Activated naive CD4-positive, alpha-beta T cell treated with anti-CD3 and anti-CD28 coated beads for 36 hours (primary cell): ENCODE data around the gene SIRT3. TPM values are rescaled to one million over a fixed set of nuclear protein-coding genes. Genes with fewer than 3 reads are reported as not detected.
"Not testable (repeated sequence)": the region's sequence is repeated elsewhere in the genome, so short reads cannot be mapped to it uniquely, and the experiment has no call there.

Source experiments
- CTCF ChIA-PET: fragments of 350-600 bp; sonication (Branson Sonifier 250); formaldehyde crosslinking; loops from one replicate; lab custom pipeline; 2021; ENCODE audit warnings: antibody characterized with exemption; lab: Charles Lee
- DNase-seq: peaks from one replicate; pipeline ENCODE4 v3.0.0-alpha.2; 2020
- H3K27ac Mint-ChIP-seq: one replicate; pipeline ENCODE4 v1.8.0; 2021; ENCODE audit warnings: mild to moderate bottlenecking, mixed read lengths
- H3K27me3 Mint-ChIP-seq: one replicate; pipeline ENCODE4 v1.8.0; 2021; ENCODE audit warnings: low read depth, mixed read lengths
- H3K36me3 Mint-ChIP-seq: one replicate; pipeline ENCODE4 v1.8.0; 2021; ENCODE audit warnings: low read depth, mixed read lengths
- H3K4me1 Mint-ChIP-seq: one replicate; pipeline ENCODE4 v1.8.0; 2021; ENCODE audit warnings: low read depth, mixed read lengths
- H3K4me3 Mint-ChIP-seq: one replicate; pipeline ENCODE4 v1.8.0; 2021; ENCODE audit warnings: mild to moderate bottlenecking, moderate library complexity, mixed read lengths
- H3K9me3 Mint-ChIP-seq: one replicate; pipeline ENCODE4 v1.8.0; 2021; ENCODE audit warnings: mixed read lengths
- intact Hi-C: fragments of 100-400 bp; cut with micrococcal nuclease; formaldehyde crosslinking; loops from one replicate; pipeline ENCODE4 v1.15.1; 2023
- total RNA-seq, 2 experiments: library from RNA; stranded (reverse); gene quantifications; one replicate each; pipeline ENCODE4 v1.2.3, GENCODE V29; 2021

The SIRT3 gene
- total RNA-seq, 2 experiments from 2014 or later, result 16.1 to 20.1 TPM

DNA sequence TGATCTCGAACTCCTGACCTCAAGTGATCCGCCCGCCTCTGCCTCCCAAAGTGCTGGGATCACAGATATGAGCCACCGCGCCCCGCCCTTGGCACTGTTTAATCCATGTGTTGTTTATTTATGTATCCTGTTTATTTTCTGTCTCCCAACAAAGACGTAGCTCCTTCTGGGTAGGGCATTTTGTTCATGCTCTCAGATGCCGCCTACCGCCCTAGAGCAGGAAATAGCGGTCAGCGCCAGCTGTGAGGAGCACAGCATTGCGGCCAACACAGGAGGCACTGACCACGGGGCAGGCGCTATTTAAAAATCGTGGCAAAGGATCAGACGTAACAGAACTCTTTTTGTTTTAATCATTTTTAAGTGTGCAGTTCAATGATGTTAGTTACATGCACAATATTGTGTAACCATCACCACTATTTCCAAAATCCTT is 32.6 kb upstream of the SIRT3 start:
- peak; percentile 74 for DNase-seq
- not testable (repeated sequence) for H3K36me3 Mint-ChIP-seq
- H3K4me1 Mint-ChIP-seq, result peaks cover 36% of the 10 kb centered on the region

DNA sequence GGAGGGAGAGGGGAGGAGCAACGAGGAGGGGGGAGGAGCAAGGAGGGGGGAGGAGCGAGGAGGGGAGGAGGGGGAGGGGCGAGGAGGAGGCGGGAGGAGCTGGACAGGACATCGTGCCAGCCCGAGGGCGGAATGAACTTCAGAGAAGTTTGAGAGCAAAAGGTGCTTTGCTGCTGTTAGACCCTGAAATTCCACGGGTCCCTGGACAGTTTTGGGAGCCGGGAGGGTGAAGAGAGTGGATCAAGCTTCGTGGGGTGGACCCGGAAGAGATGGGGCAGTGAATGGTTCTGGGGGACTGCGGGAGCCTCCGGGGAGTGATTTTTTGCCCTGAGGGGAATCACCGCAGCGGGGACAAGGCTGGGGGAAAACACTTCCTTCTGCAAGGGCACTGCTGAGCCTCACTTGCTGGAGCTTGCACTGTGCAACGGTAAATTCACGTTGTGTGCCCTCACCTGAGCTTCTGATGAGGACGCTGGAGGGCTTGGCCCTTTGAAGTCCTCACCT is 31.4 kb upstream of the SIRT3 start:
- CTCF ChIA-PET, result interaction anchor here (0.5 to 4.2 kb wide), 8 partner anchors 10 to 478 kb away, joined by 3 to 28 read pairs (median 5); partner anchors contain the start of gene NLRP6
- Mint-ChIP-seq H3K27ac (peak overlapping the region; percentile 99), H3K27me3 (no peaks in the 10 kb centered on the region), H3K36me3 (no peaks in the 10 kb centered on the region), H3K4me1 (peaks cover 36% of the 10 kb centered on the region), H3K9me3 (no peaks in the 10 kb centered on the region), H3K4me3 (peak overlapping the region; percentile 89)
- DNase-seq, result peak; percentile 78
- intact Hi-C loops, result loop anchor here (5.0 kb wide), 1 partner anchor 430 kb away; the partner anchor contains the start of genes DEAF1 and TMEM80

More for the DNA sequence above, 32.6 kb upstream of the SIRT3 start:
- H3K4me3 Mint-ChIP-seq, result peak overlapping the region; percentile 89
- not testable (repeated sequence) for H3K9me3 Mint-ChIP-seq, H3K27me3 Mint-ChIP-seq
- CTCF ChIA-PET, result interaction anchor here (0.8 to 4.2 kb wide), 7 partner anchors 9 to 87 kb away, joined by 3 to 28 read pairs (median 4); partner anchors contain the start of gene NLRP6
- intact Hi-C loops, result loop anchor here (1.0 to 5.0 kb wide), 11 partner anchors 18 to 429 kb away; partner anchors contain the start of genes BET1L, DEAF1, IFITM1 and PSMD13
- H3K27ac Mint-ChIP-seq, result peak overlapping the region; percentile 99

DNA sequence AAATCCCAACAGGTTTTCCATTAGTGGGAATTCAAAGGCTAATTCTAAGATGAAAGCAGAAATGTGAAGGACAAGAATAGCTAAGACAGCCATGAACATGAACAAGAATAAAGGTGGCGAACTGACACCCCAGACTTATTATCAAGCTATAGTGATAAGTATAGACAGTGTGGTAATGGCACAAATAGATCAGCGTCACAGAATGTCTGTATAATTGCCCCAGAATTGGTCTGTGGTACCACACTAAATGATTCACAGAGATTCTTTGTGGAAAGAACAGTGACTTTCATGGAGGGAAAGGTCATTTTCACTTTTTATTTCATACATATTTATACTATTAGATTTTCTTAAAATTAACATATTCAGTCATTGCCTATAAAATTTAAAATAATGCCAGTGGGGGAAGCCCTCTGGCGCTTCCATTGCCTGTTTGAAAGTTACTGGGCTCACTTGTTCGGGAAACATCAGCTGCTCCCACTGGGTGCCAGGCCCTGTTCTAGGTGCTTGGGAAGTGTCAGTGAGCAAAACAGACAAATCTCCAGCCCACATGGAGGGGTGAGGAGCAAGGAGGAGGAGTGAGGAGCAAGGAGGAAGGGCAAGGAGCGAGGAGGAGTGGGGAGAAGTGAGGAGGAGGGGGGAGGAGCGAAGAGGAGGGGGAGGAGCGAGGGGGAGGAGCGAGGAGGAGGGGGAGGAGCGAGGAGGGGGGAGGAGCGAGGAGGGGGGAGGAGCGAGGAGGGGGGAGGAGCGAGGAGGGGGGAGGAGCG is 30.7 kb upstream of the SIRT3 start:
- no peaks in the 10 kb centered on the region for H3K9me3 Mint-ChIP-seq
- no peaks in the 10 kb centered on the region for H3K36me3 Mint-ChIP-seq
- H3K4me3 Mint-ChIP-seq, result peak overlapping the region; percentile 72
- CTCF ChIA-PET, result interaction anchor here (1.0 to 4.2 kb wide), 5 partner anchors 11 to 182 kb away, joined by 4 to 28 read pairs (median 6); partner anchors contain the start of gene NLRP6
- DNase-seq, result no peak
- intact Hi-C loops, result loop anchor here (5.0 kb wide), 1 partner anchor 430 kb away; the partner anchor contains the start of genes DEAF1 and TMEM80
- peak overlapping the region; percentile 79 for H3K27ac Mint-ChIP-seq
- peaks cover 36% of the 10 kb centered on the region for H3K4me1 Mint-ChIP-seq
- H3K27me3 Mint-ChIP-seq, result no peaks in the 10 kb centered on the region

DNA sequence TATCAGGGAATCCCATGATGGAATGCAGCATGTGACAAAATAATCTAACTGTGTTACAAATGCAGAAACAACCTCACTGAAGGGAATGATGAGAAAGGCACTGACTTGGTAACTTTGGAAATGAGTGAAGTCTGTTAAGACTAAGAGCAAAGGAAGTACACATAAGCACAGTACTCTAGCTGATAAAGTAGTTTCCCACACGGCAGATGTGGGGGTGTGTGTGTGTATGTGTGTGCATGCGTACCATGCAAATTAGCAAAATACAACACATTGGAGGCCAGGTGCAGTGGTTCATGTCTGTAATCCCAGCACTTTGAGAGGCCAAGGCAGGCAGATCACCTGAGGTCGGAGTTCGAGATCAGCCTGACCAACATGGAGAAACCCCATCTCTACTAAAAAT is 25.5 kb upstream of the SIRT3 start:
- Mint-ChIP-seq H3K27me3 (no peaks in the 10 kb centered on the region), H3K36me3 (no peaks in the 10 kb centered on the region), H3K4me1 (peaks cover 4% of the 10 kb centered on the region), H3K4me3 (no peak overlapping the region), H3K27ac (no peak overlapping the region), H3K9me3 (no peaks in the 10 kb centered on the region)
- CTCF ChIA-PET, result interaction anchor here (0.7 to 2.0 kb wide), 3 partner anchors 8 to 44 kb away, joined by 3 to 6 read pairs (median 4); no protein-coding TSS in a partner anchor
- intact Hi-C loops, result no loop called here
- no peak for DNase-seq

DNA sequence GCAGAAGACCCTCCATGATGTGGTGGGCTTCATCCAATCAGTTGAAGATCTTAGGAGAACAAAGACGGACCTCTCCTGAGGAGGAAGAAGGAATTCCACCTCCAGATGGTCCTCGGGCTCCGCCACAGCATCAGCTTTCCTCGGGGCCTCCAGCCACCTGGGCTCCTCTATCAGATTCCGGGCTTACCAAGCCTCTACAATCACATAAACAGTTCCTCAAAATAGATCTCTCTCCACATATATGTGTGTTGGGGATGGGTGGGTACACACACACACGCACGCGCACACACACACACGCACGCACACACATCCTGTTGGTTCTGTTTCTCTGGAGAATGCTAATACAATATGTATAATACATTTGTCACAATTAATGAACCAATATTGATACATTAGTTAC is 23.3 kb upstream of the SIRT3 start:
- no peak for DNase-seq
- Mint-ChIP-seq H3K4me3 (no peak overlapping the region), H3K27me3 (no peaks in the 10 kb centered on the region), H3K9me3 (no peaks in the 10 kb centered on the region), H3K27ac (no peak overlapping the region), H3K36me3 (no peaks in the 10 kb centered on the region), H3K4me1 (no peaks in the 10 kb centered on the region)
- CTCF ChIA-PET, result interaction anchor here (2.0 kb wide), 1 partner anchor 9 kb away, joined by 12 read pairs; no protein-coding TSS in a partner anchor
- intact Hi-C loops, result no loop called here

DNA sequence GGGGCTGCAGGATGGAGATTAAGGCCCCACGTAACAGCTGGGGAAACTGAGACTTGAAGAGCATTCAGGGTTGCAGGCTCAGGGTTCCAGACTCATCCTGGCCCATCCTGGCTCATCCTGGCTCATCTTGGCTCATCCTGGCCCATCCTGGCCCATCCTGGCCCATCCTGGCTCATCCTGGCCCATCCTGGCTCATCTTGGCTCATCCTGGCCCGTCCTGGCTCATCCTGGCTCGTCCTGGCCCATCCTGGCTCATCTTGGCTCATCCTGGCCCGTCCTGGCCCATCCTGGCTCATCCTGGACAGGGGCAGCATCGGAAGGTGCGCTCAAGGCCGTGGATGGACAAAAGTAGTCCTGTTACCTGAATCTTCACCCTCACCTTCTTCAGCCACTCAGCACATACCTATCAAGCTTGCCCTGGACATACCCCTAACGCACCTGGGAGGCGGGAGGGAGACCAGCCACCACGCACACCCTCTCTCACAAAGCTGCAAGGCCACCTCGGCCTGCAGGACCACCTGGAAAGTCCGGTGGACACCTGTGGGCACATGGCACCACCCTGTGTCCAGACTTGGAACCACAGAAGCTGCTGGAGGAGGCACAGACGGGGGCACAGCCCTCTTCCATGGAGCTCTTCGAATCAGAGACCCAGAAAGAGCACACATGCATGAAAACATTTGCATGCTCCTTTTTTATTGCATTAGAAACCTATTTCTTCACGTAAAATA is 21.8 kb upstream of the SIRT3 start:
- peaks cover 1% of the 10 kb centered on the region for H3K36me3 Mint-ChIP-seq
- intact Hi-C loops, result no loop called here
- CTCF ChIA-PET, result interaction anchor here (1.1 kb wide), 2 partner anchors 48 to 81 kb away, joined by 3 to 6 read pairs; no protein-coding TSS in a partner anchor
- no peaks in the 10 kb centered on the region for H3K9me3 Mint-ChIP-seq
- no peaks in the 10 kb centered on the region for H3K4me1 Mint-ChIP-seq
- H3K4me3 Mint-ChIP-seq, result no peak overlapping the region
- H3K27me3 Mint-ChIP-seq, result no peaks in the 10 kb centered on the region
- no peak overlapping the region for H3K27ac Mint-ChIP-seq
- DNase-seq, result no peak

DNA sequence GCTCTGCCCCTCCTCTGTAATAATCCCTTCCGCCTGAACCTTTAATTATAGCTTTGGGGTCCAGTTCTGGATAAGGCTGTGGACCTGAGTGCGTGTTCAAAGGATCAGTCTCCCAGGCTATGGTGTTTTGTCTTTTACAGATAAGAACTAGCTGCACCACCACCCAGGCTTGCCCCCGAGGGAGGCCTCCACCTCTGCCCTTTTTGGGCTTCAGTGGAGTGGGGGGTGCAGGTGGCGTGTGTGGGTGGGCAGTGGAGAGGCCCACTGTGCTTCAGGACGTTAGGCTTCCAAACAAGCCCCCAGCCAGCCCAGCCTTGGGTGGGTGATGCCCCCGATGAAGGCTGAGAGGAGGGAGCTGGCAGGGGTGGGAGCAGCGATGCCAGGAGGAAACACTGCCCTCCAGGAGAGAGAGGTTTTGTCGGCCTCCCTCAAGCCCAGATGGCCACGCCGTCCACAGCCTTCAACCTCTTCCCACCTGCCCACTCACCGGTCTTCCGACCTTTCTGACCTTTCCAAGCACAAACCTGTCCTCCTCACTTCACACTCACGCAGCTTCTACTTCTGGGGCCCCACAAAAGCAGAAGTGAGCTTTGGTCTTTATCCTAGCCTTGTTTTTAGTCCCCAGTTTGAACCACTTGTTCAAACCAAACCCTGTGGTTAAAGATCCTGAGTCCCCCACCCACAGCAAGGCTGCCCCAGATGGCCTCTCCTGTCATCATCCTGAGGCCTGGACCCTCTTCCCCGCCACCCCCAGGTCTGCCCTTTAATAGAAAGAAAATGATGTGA is 21.0 kb upstream of the SIRT3 start:
- CTCF ChIA-PET, result no interaction called here
- intact Hi-C loops, result no loop called here
- DNase-seq, result no peak
- H3K9me3 Mint-ChIP-seq, result no peaks in the 10 kb centered on the region
- no peaks in the 10 kb centered on the region for H3K4me1 Mint-ChIP-seq
- H3K27me3 Mint-ChIP-seq, result no peaks in the 10 kb centered on the region
- no peak overlapping the region for H3K4me3 Mint-ChIP-seq
- H3K36me3 Mint-ChIP-seq, result peaks cover 9% of the 10 kb centered on the region
- no peak overlapping the region for H3K27ac Mint-ChIP-seq

DNA sequence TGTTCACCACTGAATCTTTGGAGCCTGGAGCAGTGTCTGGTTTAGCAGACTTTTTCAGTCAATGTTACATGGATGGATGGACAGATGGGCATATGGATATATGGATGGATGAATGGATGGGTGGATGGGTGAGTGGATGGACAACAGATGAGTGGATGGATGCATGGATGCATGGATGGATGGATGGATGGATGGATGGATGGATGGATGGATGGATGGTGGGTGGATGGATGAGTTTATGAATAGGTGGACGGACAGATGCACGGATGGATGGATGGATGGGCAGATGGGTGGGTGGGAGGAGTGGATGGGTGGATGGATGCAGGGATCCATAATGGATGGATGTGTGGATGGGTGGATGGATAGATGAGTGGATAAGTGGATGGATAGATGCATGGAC is 19.7 kb upstream of the SIRT3 start:
- H3K27ac Mint-ChIP-seq, result no peak overlapping the region
- H3K4me1 Mint-ChIP-seq, result peaks cover 3% of the 10 kb centered on the region
- intact Hi-C loops, result no loop called here
- DNase-seq, result no peak
- no peaks in the 10 kb centered on the region for H3K9me3 Mint-ChIP-seq
- H3K4me3 Mint-ChIP-seq, result no peak overlapping the region
- H3K36me3 Mint-ChIP-seq, result peaks cover 15% of the 10 kb centered on the region
- CTCF ChIA-PET, result no interaction called here
- H3K27me3 Mint-ChIP-seq, result no peaks in the 10 kb centered on the region

DNA sequence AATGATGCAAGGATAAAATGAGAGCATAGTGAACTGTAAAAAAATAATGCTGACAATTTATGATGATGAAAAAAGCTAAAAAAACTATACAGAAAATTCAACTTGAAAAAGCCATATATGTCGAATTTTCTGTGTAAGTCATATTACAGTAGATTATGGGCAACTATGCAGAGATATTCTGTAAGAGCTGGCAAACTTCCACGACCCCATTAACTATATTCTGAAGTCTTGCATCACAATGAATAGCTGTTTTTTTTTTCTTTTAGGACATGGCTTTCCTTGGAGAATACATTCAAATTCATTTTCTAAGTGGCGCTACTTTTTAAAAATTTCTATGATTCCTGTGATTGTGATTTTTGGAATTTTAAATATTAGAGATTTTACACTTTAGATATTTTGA is 19.0 kb upstream of the SIRT3 start:
- Mint-ChIP-seq H3K27ac (no peak overlapping the region), H3K27me3 (no peaks in the 10 kb centered on the region), H3K4me3 (no peak overlapping the region), H3K4me1 (peaks cover 8% of the 10 kb centered on the region), H3K36me3 (peaks cover 20% of the 10 kb centered on the region), H3K9me3 (no peaks in the 10 kb centered on the region)
- intact Hi-C loops, result no loop called here
- CTCF ChIA-PET, result no interaction called here
- no peak for DNase-seq

DNA sequence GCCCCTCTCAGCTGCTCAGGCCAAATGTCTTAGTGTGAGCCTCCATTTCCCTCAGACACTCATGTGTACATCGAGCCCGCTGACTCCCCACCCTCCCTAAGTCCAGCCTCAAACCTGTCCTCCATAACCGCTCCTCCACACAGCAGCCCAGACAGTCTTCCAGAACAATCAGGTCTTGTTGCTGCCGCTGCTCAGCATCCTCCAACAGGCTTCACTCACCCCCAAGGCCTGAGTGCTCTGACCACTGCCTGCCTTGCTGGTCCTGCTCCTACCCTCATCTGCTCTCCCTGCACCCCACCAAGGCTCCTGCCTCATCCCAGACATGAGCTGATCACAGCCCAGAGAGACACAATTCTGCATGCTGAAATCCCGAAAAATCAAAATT is 17.7 kb upstream of the SIRT3 start:
- H3K27ac Mint-ChIP-seq, result no peak overlapping the region
- peaks cover 13% of the 10 kb centered on the region for H3K4me1 Mint-ChIP-seq
- no peaks in the 10 kb centered on the region for H3K27me3 Mint-ChIP-seq
- peaks cover 26% of the 10 kb centered on the region for H3K36me3 Mint-ChIP-seq
- H3K4me3 Mint-ChIP-seq, result no peak overlapping the region
- intact Hi-C loops, result no loop called here
- CTCF ChIA-PET, result interaction anchor here (0.7 to 1.1 kb wide), 3 partner anchors 7 to 57 kb away, joined by 3 to 4 read pairs (median 3); no protein-coding TSS in a partner anchor
- H3K9me3 Mint-ChIP-seq, result no peaks in the 10 kb centered on the region
- no peak for DNase-seq

DNA sequence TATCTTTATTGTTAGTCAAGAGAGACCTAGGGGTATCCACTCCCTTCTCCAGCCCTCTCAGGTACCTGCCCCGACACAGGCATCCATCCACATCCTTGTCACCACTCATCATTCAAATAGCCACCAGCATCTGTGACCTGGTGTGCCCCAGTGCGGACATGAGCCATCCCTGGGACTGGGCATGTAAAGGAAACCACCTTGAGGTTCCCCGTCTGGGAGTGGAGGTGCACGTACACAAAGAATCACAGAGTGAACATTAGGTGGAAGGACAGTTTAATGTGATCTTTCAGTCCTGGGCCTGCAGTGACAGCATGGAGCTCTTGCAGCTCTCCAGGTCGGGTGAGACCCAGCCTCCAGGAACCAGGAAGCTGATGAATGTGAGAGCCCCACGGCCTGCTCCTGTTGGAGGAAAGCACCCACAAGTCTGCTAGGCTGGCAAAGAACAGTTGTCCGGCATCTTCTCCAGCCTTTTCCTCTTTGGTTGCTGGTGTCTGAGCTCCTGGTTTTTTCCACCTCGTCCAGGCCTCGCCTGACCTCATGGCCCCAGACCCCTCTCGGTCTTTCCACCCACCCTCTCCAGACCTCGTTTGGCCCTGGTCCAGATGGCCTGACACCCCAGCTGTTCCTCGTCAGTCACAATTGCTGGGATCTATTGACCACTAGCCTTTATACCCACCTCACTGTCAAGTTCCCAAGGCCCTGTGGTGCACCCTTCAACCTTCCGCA is 17.2 kb upstream of the SIRT3 start:
- no peaks in the 10 kb centered on the region for H3K9me3 Mint-ChIP-seq
- H3K27me3 Mint-ChIP-seq, result no peaks in the 10 kb centered on the region
- DNase-seq, result no peak
- no peak overlapping the region for H3K4me3 Mint-ChIP-seq
- H3K4me1 Mint-ChIP-seq, result peaks cover 13% of the 10 kb centered on the region
- CTCF ChIA-PET, result interaction anchor here (0.7 to 1.1 kb wide), 3 partner anchors 8 to 56 kb away, joined by 3 to 4 read pairs (median 3); no protein-coding TSS in a partner anchor
- no peak overlapping the region for H3K27ac Mint-ChIP-seq
- intact Hi-C loops, result no loop called here
- peaks cover 30% of the 10 kb centered on the region for H3K36me3 Mint-ChIP-seq
